Fibroblast of upper back skin (primary cell): ENCODE measurements around the gene FHOD3.
"Not testable (repeated sequence)": the region's sequence is repeated elsewhere in the genome, so short reads cannot be mapped to it uniquely, and the experiment has no call there.

Experiments
- DNase-seq: peaks from one replicate; pipeline ENCODE4 v3.0.0-alpha.2; 2013

The FHOD3 gene

DNA sequence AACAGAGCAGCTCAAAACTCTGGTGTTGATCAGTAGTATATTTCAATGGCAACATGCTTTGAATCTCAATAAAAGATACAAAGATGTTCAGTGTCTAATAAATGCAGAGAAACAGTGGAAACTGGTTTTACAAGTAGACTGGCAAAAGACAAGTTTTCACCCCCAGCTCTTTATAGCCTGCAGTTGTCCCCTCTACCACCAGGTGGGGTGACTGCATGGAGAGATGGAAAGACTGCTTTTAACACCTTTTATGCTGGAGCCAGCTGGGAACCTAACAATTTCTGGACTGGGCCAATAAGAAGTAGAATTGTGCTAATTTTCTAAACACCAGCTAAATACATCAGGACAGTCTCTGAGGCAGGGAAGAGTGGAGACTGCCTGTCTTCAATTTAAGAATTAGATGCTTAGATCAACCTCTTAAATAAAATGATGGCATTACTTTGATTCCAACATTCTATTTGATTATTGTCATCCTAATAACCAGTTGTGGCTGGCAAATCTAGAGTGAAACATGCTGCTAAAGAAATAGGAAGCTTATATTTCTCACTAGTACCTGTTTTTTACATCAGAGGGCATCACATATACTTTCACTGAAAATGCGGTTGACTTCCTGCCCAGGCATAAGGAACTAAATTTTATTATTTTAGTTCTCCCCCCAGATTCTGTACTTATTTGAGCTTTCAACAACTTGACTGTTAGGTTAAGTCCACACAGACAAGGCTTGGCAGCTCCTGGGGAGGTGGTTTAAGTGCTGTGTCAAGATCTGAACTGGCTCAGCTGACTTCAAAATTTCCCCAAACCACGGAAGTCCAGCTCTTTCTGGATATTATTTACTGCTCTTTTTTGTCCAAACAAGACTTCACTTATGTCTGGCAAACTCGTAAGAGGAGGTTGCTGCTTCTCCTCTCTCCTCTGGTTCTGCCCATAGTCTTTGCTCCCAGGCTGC, 390.8 kb downstream of the FHOD3 start:
- peak; percentile 68 for DNase-seq

GRCh38 chr18:36692371-36692770, 394.9 kb downstream of the FHOD3 start:
- DNase-seq, result peak; percentile 95

GRCh38 chr18:36692921-36693332, 395.4 kb downstream of the FHOD3 start:
- peak; percentile 65 for DNase-seq

- DNase-seq, result peak; percentile 43
These were observed 396.6 kb downstream of the FHOD3 start for GRCh38 chr18:36693931-36694620.

- DNase-seq, result no peak
These were observed 398.3 kb downstream of the FHOD3 start for GRCh38 chr18:36695806-36696205.

DNA sequence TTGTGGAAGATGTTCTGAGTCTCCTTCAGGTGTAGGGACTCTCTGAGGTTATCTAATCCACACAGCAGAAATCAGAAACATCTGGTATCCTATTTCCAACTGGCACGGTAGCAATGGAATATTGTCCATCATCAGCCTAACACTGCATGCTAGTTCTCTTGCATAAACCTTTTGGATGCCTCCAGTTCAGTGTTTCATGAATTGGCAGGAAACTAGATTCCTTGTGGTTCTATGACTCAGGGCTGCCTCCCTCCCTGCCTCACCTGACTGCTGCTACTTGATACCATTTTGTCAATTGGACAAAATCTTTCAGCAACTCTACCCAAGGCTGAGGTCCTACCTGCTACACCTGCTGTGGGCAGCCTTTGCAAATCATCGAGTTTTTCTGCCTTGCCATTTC, 400.4 kb downstream of the FHOD3 start:
- DNase-seq, result peak; percentile 93

GRCh38 chr18:36700955-36701354, 403.4 kb downstream of the FHOD3 start:
- no peak for DNase-seq

GRCh38 chr18:36702401-36703013, 405.0 kb downstream of the FHOD3 start:
- DNase-seq, result peak; percentile 17

GRCh38 chr18:36704156-36704555, 406.6 kb downstream of the FHOD3 start:
- DNase-seq, result no peak

DNA sequence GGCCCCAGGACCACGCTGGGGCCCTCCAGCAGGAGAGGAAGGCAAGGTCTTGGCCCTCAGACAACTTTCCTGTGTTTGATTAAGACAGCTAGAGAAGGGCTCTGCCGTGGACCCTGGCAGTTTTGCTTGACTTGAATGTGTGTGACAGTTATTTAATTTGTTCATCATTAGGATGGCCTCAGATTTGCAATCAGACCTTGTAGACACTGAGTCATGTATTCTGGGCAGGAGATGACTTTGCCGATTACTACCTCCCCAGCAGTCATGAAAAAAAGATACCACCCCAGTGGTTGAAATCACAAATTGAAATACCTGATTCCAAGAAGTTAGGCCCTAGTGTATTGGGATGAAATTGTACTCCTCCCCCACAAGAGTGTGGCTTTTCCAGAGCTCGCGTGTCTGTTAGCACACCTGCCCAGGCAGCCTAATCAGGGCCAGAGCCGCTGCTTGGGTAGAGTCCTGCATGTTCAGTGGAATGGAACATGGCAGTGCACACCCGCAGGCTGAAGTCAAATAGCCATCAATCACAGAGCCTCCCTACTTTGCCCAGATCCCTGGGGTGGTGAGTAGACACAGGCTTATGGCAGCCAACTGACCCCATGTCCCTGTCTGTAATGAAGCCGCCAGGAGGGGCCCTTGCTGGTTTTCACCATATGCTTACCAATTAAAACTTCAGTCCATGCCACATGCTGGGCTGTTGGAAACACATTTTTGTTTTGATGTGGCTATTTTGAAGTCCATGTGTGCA, 408.8 kb downstream of the FHOD3 start:
- peak; percentile 62 for DNase-seq

DNA sequence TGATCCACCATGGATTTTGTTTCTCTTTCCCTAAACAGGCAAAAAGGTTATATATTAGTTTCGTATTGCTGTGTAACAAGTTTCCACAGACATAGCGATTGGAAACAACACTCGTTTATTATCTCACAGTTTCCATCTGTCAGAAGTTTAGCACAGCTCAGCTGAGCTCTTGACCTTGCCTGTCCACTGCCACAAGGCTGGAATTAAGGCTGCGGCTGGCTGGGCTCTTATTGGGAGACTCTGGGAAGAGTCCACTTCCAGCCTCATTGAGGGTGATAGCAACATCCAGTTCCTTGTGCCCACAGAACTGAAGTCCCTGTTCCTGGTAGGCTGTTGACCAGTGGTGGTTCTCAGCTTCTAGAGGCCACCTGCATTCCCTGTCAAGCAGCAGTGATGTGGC, 410.9 kb downstream of the FHOD3 start:
- no peak for DNase-seq

DNA sequence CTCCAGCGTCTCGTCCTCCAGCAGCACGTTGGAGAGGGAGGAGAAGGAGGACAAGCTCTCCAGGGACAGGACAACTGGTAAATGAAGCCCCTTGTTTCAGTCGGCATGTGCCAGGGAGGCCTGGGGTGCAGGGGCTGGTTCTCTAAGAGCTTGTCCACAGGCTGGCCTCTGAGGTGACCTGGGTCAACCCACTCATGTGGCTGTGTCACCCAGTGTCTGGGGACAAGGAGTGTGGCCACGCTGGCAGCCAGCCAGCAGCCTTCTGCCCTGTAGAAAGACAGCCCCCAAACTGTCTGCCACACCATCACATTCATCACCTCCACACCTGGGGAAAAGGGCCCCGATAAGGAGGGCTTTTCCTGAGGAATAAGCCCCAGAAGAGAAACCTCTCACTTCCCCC, 411.8 kb downstream of the FHOD3 start:
- no peak for DNase-seq

- DNase-seq, result no peak
These were observed 413.7 kb downstream of the FHOD3 start for GRCh38 chr18:36711014-36711725.

DNA sequence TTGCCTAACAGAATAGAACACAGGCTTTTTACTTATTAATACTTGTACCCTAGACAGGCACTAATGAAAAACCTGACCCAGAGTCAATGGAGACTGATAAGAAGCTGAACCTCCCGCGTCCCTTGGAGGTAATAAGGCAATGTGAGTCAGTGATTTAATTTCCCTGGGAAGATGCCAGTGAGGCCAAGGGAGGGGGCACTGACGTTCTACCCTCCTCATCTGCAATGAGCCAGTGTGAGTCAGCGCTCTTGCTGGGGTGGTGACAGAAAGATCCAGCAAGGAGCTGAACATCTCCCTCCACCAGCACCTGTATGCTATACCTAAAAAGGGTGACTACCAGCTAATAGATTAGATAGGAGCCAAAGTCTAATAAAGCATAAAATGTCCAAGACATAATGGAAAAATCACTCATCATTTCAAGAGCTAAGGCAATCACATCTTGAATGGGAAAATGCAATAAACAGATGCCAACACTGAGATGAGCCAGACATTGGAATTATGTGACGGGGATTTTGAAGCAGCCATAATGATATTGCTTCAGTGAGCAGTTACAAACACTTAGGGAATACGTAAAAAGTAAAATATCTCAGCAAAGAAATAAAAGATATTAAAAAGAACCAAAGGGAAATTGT, 414.4 kb downstream of the FHOD3 start:
- peak; percentile 78 for DNase-seq

GRCh38 chr18:36714476-36714875, 417.0 kb downstream of the FHOD3 start:
- no peak for DNase-seq

DNA sequence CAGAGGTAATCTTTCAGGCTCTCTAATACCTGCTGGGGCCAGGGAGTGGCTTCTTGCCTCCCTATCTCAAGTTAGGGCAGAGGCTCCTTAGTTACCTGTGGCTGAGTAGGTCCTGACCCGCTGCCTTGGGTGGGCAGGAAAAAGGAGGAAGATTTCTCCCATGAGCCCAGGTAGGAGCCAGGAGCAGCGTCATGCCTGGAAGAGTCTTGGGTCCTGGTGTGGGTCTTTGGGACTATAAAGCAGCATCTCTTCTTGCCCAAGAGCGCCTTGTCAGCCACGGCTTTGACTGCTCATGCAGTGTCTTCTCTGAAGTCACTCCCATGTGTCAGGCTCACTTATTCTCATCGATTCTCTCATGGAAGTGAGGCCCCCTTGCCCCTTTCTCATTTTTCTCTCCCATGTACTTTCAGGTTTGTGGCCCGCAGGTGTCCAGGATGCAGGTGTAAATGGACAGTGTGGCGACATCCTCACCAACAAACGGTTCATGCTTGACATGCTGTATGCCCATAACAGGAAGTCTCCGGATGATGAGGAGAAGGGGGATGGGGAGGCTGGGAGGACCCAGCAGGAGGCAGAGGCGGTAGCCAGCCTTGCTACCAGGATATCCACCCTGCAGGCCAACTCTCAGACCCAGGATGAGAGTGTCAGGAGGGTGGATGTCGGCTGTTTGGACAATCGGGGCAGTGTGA, 420.1 kb downstream of the FHOD3 start:
- no peak for DNase-seq

- DNase-seq, result peak; percentile 24
These were observed 421.3 kb downstream of the FHOD3 start for GRCh38 chr18:36718705-36719328.

- DNase-seq, result no peak
These were observed 422.1 kb downstream of the FHOD3 start for GRCh38 chr18:36719630-36720029.

GRCh38 chr18:36721351-36721750, 423.8 kb downstream of the FHOD3 start:
- not testable (repeated sequence) for DNase-seq

- no peak for DNase-seq
These were observed 426.7 kb downstream of the FHOD3 start for GRCh38 chr18:36724169-36724568.

- no peak for DNase-seq
These were observed 427.1 kb downstream of the FHOD3 start for GRCh38 chr18:36724591-36725001.
